Ascending aorta (tissue), 2 donors: Measurements from ENCODE around the gene FAM167B. TPM values are rescaled to one million over a fixed set of nuclear protein-coding genes. Genes with fewer than 3 reads are reported as not detected.
A peak's percentile ranks its signal among the peaks of the same experiment; 100 is the strongest.

Source experiments
- DNase-seq, 2 donors: peaks; one replicate each; pipeline ENCODE4 v3.0.0-alpha.2; 2019; ENCODE audit warnings: low spot score in 2 of 2
- H3K27ac ChIP-seq, 2 donors: fragments of 200-600 bp; sonication (generic); one replicate each; pipeline ENCODE4 v1.5.1; 2016 to 2017; ENCODE audit warnings: mild to moderate bottlenecking in 1 of 2
- H3K27me3 ChIP-seq: fragments of 200-600 bp; sonication (generic); one replicate; pipeline ENCODE4 v1.5.1; 2017
- H3K36me3 ChIP-seq, 2 donors: fragments of 200-600 bp; sonication (generic); one replicate each; pipeline ENCODE4 v1.5.1; 2016
- H3K4me1 ChIP-seq, 2 donors: fragments of 200-600 bp; sonication (generic); one replicate each; pipeline ENCODE4 v1.5.1; 2016 to 2017; ENCODE audit warnings: mild to moderate bottlenecking in 1 of 2
- H3K4me3 ChIP-seq, 2 donors: fragments of 200-600 bp; sonication (generic); one replicate each; pipeline ENCODE4 v1.5.1; 2016 to 2017; ENCODE audit warnings: mild to moderate bottlenecking in 1 of 2
- H3K9me3 ChIP-seq, 2 donors: fragments of 200-600 bp; sonication (generic); one replicate each; pipeline ENCODE4 v1.5.1; 2016
- CTCF ChIP-seq, 3 experiments: fragments of 200-600 bp in 2 of 3; fragments of 450-650 bp in 1 of 3; sonication (generic) in 2 of 3; IDR thresholded peaks; one replicate each; pipeline ENCODE4 v1.5.1; 2016 to 2019; ENCODE audit warnings: antibody characterized with exemption in 3 of 3, mild to moderate bottlenecking in 1 of 3, moderate library complexity in 1 of 3
- intact Hi-C: fragments of 100-400 bp; cut with DNase I; formaldehyde crosslinking; loops from one replicate; pipeline ENCODE4 v1.15.1; 2023
- total RNA-seq: library from RNA; depleted of rRNA; stranded (reverse); fragments of >200 nt; gene quantifications from one replicate; pipeline ENCODE4 v1.1.0, GENCODE V29; 2016

Gene FAM167B
- total RNA-seq, 1 donor from 2014 or later, result 26.1 TPM

GRCh38 chr1:32224285-32224684, 22.7 kb upstream of the FAM167B start:
- intact Hi-C loops, result loop anchor here (5.0 kb wide), 1 partner anchor 68 kb away; the partner anchor contains the start of gene HDAC1
- Histone ChIP-seq H3K4me1 (peaks cover 19% of the 10 kb centered on the region in 2 donors), H3K27ac (peak overlapping the region in 1 of 2 donors; percentile 81), H3K27me3 (no peaks in the 10 kb centered on the region), H3K4me3 (no peak overlapping the region), H3K36me3 (peaks cover 44 to 53% of the 10 kb centered on the region in 2 donors), H3K9me3 (no peaks in the 10 kb centered on the region)
- no peak for DNase-seq
- TF ChIP-seq CTCF (IDR thresholded peaks at IDR 0.05), result no peak

DNA sequence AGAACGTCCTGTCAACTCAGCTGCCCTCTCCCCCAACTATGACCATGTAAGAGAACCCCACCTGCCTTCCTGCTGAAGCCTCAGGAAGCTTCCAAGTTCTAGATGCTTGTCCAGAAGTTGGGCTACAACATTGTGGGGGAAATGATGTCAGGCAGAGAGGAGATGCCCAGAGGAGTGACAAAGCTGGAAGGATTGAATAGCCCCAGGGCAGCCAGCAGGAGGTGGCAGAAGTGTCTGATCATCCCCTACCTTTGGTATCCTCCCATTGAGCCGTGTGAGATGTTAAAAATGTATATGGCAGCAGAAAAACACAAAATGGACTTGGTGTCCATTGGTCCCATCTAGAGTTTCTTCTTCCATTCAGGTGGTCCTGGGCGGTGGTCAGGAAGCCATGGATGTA, 18.3 kb upstream of the FAM167B start:
- H3K36me3 ChIP-seq, result peaks cover 73 to 82% of the 10 kb centered on the region in 2 donors
- no peak overlapping the region for H3K4me3 ChIP-seq
- no peak for TF ChIP-seq CTCF (IDR thresholded peaks at IDR 0.05)
- H3K27me3 ChIP-seq, result no peaks in the 10 kb centered on the region
- peaks cover 2% of the 10 kb centered on the region in 2 donors for H3K4me1 ChIP-seq
- H3K9me3 ChIP-seq, result no peaks in the 10 kb centered on the region
- DNase-seq, result no peak
- no peak overlapping the region for H3K27ac ChIP-seq
- intact Hi-C loops, result no loop called here

- Histone ChIP-seq H3K9me3 (no peaks in the 10 kb centered on the region), H3K27me3 (no peaks in the 10 kb centered on the region), H3K4me3 (no peak overlapping the region), H3K27ac (no peak overlapping the region), H3K4me1 (no peaks in the 10 kb centered on the region), H3K36me3 (peaks cover 48 to 54% of the 10 kb centered on the region in 2 donors)
- no peak for DNase-seq
- intact Hi-C loops, result no loop called here
- no peak for TF ChIP-seq CTCF (IDR thresholded peaks at IDR 0.05)
Measured at GRCh38 chr1:32231843-32232432, 15.1 kb upstream of the FAM167B start.

GRCh38 chr1:32232558-32233304, 14.3 kb upstream of the FAM167B start:
- Histone ChIP-seq H3K27me3 (no peaks in the 10 kb centered on the region), H3K36me3 (peaks cover 42 to 46% of the 10 kb centered on the region in 2 donors), H3K4me1 (no peaks in the 10 kb centered on the region), H3K4me3 (no peak overlapping the region), H3K9me3 (no peaks in the 10 kb centered on the region), H3K27ac (no peak overlapping the region)
- intact Hi-C loops, result no loop called here
- TF ChIP-seq CTCF (IDR thresholded peaks at IDR 0.05), result no peak
- DNase-seq, result no peak

DNA sequence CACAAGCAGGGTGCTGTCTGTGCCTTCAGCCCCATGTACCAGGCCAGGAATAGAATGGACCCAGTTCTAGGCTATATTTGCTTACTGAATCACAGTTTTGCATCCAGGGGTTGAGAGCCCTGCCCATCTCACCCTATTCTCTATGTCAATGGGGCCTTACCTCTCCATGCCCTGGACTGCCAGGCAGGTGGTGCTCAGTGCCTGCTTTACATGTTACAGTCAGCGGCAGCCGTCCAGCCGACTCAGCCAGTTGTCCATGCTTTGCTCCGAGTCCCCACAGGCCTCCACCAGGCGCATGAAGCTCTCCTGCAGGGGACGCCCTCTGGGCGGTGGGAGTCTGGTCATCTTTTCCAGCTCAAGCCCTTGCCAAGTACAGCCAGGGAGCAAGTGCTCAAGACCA, 12.2 kb upstream of the FAM167B start:
- H3K4me1 ChIP-seq, result no peaks in the 10 kb centered on the region
- intact Hi-C loops, result no loop called here
- TF ChIP-seq CTCF (IDR thresholded peaks at IDR 0.05), result no peak
- H3K4me3 ChIP-seq, result no peak overlapping the region
- no peaks in the 10 kb centered on the region for H3K27me3 ChIP-seq
- DNase-seq, result no peak
- no peaks in the 10 kb centered on the region for H3K9me3 ChIP-seq
- H3K27ac ChIP-seq, result no peak overlapping the region
- peaks cover 23 to 27% of the 10 kb centered on the region in 2 donors for H3K36me3 ChIP-seq
